HEK293 (cell line): ENCODE measurements around the gene TMEM45B.
"Not testable (repeated sequence)": the region's sequence is repeated elsewhere in the genome, so short reads cannot be mapped to it uniquely, and the experiment has no call there.

Source experiments
- CTCF ChIP-seq: fragments of 450-650 bp; formaldehyde crosslinking; IDR thresholded peaks from 2 replicates; pipeline ENCODE4 v1.5.1; 2016; ENCODE audit warnings: missing biosample characterization, missing genetic modification characterization
- ZNF518A ChIP-seq: fragments of 450-650 bp; formaldehyde crosslinking; conservative IDR thresholded peaks from 2 replicates; pipeline ENCODE4 v1.5.1; 2016; ENCODE audit warnings: low read depth, missing biosample characterization, missing genetic modification characterization

DNA sequence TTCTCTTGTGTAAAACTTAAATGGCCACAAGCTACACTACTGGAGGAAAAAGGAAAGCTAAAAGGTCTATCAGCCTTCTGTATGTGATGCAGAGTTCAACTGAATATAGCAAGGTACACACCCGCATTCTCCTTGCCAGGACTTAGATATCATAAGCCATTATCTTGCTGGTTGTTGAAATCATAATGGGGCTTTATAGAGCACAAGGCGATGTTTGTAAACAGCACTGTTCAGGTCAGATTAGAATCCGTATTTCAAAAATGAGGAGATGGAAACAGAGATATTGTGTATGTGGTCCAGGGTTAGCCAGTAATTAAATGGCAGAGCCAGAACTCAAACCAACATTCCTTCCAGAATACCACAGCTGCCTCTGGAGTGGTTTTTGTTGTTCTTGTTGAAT lies 2.6 kb downstream of the TMEM45B start:
- TF ChIP-seq CTCF, ZNF518A (tag by site-specific recombination): not testable (repeated sequence)
